Measurements from ENCODE around the gene GALNT9.

GRCh38 chr12:132291402-132292175, 37.8 kb downstream of the GALNT9 start:
- TF ChIP-seq CTCF (IDR thresholded peaks at IDR 0.05; ENCODE audit: borderline replicate concordance, extremely low read depth, low read length, poor library complexity, severe bottlenecking): no peak
- no peak for TF ChIP-seq EZH2 (IDR thresholded peaks at IDR 0.05; ENCODE audit: borderline replicate concordance, low read depth, low read length, severe bottlenecking)

All from DND-41 (cell line).